Ishikawa (cell line): ENCODE data around the gene ADCY1.

Source experiments
- CEBPB ChIP-seq: IDR thresholded peaks from 2 replicates; pipeline ENCODE4 v1.6.1; 2012
- CREB1 ChIP-seq: IDR thresholded peaks from 2 replicates; pipeline ENCODE4 v1.6.1; 2012; ENCODE audit warnings: low read depth
- EGR1 ChIP-seq: IDR thresholded peaks from 2 replicates; pipeline ENCODE4 v1.6.1; 2012
- EP300 ChIP-seq: IDR thresholded peaks from 2 replicates; pipeline ENCODE4 v1.6.1; 2012; ENCODE audit warnings: borderline replicate concordance
- FOXM1 ChIP-seq: IDR thresholded peaks from 2 replicates; pipeline ENCODE4 v1.6.1; 2012; ENCODE audit warnings: low read depth, borderline replicate concordance
- NFIC ChIP-seq: IDR thresholded peaks from 2 replicates; pipeline ENCODE4 v1.6.1; 2012
- RAD21 ChIP-seq: IDR thresholded peaks from 2 replicates; pipeline ENCODE4 v1.6.1; 2012; ENCODE audit warnings: low read depth
- TAF1 ChIP-seq: IDR thresholded peaks from 2 replicates; pipeline ENCODE4 v1.6.1; 2012; ENCODE audit warnings: low read depth, mild to moderate bottlenecking
- TCF12 ChIP-seq: IDR thresholded peaks from 2 replicates; pipeline ENCODE4 v1.6.1; 2012; ENCODE audit warnings: low read depth
- TEAD4 ChIP-seq: IDR thresholded peaks from 2 replicates; pipeline ENCODE4 v1.6.1; 2012
- YY1 ChIP-seq: IDR thresholded peaks from 2 replicates; pipeline ENCODE4 v1.6.1; 2012; ENCODE audit warnings: low read depth
- ZBTB7A ChIP-seq: IDR thresholded peaks from 2 replicates; pipeline ENCODE4 v1.6.1; 2012; ENCODE audit warnings: low read depth
- TF ChIP-seq, protein P1 (sequence below): IDR thresholded peaks from 2 replicates; pipeline ENCODE4 v1.6.1; 2012; ENCODE audit warnings: low read depth, mild to moderate bottlenecking
- TF ChIP-seq, protein P2 (sequence below): IDR thresholded peaks from 2 replicates; pipeline ENCODE4 v1.6.1; 2012
- TF ChIP-seq, protein P3 (sequence below): IDR thresholded peaks from 2 replicates; pipeline ENCODE4 v1.6.1; 2012

The ADCY1 gene

DNA sequence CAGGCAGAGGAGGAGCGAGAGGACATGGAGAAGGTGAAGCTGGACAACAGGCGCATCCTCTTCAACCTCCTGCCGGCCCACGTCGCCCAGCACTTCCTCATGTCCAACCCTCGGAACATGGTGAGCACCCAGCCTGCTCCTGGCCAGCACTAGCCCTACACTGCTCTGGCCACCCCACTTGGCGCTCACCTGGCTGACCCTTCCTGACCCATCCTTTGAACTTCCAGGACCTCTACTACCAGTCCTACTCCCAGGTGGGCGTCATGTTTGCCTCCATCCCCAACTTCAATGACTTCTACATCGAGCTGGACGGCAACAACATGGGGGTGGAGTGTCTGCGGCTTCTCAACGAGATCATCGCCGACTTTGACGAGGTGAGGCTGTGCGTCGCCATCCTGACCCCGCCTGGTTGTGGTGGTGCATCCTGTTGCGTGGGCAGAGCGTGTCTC lies 129.2 kb downstream of the ADCY1 start:
- no peak for TF ChIP-seq TAF1
- TF ChIP-seq EP300 = no peak

DNA sequence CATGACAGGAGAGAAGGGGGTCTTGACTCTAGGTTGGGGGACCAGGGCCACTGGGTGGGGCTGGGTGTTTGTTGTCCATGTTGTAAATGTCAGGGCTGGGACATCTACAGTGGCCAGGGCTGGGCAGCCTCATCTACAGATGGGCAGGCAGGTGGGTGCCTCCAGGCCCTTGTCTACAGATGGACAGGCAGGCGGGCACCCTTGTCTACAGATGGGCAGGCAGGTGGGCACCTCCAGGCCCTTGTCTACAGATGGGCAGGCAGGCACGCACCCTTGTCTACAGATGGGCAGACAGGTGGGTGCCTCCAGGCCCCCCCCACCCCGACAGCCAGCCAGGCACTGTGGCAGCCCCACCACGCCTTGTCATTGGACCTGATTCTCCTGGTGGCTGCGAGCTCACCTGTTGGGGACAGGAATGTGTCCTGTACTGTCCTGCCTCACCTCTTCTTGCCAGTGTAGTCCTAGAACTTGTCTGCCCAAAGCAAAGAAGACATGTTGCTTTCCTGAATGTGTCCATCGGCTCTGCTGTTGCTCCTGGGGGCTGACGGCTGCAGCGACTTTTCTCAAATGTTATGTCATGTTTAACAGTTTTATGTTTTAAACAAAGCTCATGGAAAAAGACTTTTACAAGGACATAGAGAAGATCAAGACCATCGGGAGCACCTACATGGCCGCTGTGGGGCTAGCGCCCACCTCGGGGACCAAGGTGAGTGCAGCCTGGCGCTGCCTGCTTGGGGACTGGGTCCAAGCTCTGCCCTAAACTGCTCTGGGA lies 129.9 kb downstream of the ADCY1 start:
- no peak for TF ChIP-seq CREB1
- TF ChIP-seq TAF1 = no peak
- TF ChIP-seq, protein P1, sequence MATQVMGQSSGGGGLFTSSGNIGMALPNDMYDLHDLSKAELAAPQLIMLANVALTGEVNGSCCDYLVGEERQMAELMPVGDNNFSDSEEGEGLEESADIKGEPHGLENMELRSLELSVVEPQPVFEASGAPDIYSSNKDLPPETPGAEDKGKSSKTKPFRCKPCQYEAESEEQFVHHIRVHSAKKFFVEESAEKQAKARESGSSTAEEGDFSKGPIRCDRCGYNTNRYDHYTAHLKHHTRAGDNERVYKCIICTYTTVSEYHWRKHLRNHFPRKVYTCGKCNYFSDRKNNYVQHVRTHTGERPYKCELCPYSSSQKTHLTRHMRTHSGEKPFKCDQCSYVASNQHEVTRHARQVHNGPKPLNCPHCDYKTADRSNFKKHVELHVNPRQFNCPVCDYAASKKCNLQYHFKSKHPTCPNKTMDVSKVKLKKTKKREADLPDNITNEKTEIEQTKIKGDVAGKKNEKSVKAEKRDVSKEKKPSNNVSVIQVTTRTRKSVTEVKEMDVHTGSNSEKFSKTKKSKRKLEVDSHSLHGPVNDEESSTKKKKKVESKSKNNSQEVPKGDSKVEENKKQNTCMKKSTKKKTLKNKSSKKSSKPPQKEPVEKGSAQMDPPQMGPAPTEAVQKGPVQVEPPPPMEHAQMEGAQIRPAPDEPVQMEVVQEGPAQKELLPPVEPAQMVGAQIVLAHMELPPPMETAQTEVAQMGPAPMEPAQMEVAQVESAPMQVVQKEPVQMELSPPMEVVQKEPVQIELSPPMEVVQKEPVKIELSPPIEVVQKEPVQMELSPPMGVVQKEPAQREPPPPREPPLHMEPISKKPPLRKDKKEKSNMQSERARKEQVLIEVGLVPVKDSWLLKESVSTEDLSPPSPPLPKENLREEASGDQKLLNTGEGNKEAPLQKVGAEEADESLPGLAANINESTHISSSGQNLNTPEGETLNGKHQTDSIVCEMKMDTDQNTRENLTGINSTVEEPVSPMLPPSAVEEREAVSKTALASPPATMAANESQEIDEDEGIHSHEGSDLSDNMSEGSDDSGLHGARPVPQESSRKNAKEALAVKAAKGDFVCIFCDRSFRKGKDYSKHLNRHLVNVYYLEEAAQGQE = no peak

DNA sequence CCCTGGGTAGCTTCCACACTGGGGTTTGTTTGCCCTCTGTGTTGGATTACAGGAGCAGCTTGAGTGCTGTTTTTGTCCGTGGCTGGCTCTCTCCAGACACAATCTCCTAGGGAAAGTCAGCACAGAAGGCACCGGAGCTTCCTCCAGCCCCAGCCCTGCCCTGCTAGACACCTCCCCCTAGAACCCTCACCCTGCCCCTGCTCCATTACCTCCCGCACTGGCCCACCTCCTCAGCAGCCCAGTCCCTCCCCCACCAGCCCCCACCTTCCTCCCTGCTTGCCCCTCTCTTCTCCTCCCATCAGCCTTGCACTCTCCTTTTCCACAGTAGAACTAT lies 130.5 kb downstream of the ADCY1 start:
- TF ChIP-seq RAD21 (no peak), ZBTB7A (no peak), EP300 (no peak), TCF12 (no peak), CEBPB (no peak), TAF1 (no peak), YY1 (no peak), NFIC (no peak), EGR1 (no peak), FOXM1 (no peak), TEAD4 (no peak), CREB1 (no peak)
- TF ChIP-seq, protein P2, sequence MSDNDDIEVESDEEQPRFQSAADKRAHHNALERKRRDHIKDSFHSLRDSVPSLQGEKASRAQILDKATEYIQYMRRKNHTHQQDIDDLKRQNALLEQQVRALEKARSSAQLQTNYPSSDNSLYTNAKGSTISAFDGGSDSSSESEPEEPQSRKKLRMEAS = no peak
- TF ChIP-seq, protein P3, sequence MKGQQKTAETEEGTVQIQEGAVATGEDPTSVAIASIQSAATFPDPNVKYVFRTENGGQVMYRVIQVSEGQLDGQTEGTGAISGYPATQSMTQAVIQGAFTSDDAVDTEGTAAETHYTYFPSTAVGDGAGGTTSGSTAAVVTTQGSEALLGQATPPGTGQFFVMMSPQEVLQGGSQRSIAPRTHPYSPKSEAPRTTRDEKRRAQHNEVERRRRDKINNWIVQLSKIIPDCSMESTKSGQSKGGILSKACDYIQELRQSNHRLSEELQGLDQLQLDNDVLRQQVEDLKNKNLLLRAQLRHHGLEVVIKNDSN = no peak
- TF ChIP-seq, protein P1 = no peak

DNA sequence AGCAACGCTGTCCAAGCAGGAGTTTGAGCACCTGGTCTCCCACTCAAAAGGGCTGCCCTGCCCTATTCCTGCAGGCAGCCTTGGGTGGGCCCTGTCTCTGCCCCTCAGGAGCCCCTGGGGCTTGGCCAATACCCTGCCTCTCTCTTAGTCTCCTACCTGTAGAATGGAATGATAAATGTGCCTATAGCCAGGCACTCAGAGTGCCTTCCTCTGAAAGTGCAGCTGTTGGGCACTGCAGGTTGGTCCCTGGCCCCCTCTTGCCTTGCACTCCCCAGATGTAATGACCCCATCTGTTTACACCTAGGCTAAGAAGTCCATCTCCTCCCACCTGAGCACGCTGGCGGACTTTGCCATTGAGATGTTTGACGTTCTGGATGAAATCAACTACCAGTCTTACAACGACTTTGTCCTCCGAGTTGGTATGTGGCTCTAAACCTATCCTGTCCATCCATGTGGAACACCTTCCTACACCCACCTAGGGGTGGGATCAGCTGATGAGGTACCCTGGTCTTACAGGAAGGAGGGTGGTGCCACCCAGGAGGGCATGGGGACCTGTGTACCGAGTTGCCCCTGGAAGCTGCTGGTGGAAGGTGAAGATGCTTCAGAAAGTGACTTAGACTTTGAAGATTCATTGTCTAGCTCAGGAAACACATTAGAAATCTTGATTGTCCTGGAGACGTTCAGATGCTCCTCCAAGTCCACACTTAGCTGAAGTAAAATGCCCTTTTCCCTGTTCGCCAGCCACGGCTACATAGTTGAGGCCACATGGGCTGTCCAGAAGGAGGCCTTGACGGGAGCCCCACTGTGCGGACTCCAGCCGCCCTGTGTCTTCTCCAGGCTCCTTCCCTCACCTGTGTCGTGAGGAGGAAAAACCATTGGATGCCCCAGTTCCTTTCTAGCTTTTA lies 134.1 kb downstream of the ADCY1 start:
- TF ChIP-seq TCF12 (no peak), FOXM1 (no peak), CEBPB (no peak), EGR1 (no peak), ZBTB7A (no peak), NFIC (no peak), RAD21 (no peak), EP300 (no peak)
- TF ChIP-seq, protein P1 = no peak
